HepG2 (cell line): Measurements from ENCODE around the gene GPT2. TPM values are rescaled to one million over a fixed set of nuclear protein-coding genes. Genes with fewer than 3 reads are reported as not detected.

Source experiments
- CENPT ChIP-seq: sonication (generic); formaldehyde crosslinking; IDR thresholded peaks from 2 replicates; pipeline ENCODE4 v1.8.0; 2022; ENCODE audit warnings: low read depth, mild to moderate bottlenecking, moderate library complexity, missing genetic modification reagents
- ESRRA ChIP-seq: sonication (generic); formaldehyde crosslinking; IDR thresholded peaks from 2 replicates; pipeline ENCODE4 v1.5.1; 2020; ENCODE audit warnings: mild to moderate bottlenecking, low read depth, missing genetic modification reagents
- GATAD1 ChIP-seq: IDR thresholded peaks from 2 replicates; pipeline ENCODE4 v1.6.1; 2016; ENCODE audit warnings: missing genetic modification reagents, missing compliant biosample characterization
- JARID2 ChIP-seq: sonication (generic); formaldehyde crosslinking; IDR thresholded peaks from 2 replicates; pipeline ENCODE4 v1.8.1; 2023; ENCODE audit warnings: missing genetic modification reagents, inconsistent platforms; ENCODE audit not compliant: insufficient replicate concordance
- MEF2D ChIP-seq: sonication (generic); formaldehyde crosslinking; IDR thresholded peaks from 2 replicates; pipeline ENCODE4 v1.5.1; 2020; ENCODE audit warnings: mild to moderate bottlenecking, missing genetic modification reagents
- MXI1 ChIP-seq: IDR thresholded peaks from 3 replicates; pipeline ENCODE4 v1.6.1; 2012; ENCODE audit warnings: low read depth, low read length, inconsistent platforms, borderline replicate concordance
- NR2C2 ChIP-seq: sonication (generic); formaldehyde crosslinking; IDR thresholded peaks from 2 replicates; pipeline ENCODE4 v1.4.0; 2020; ENCODE audit warnings: missing genetic modification reagents, mild to moderate bottlenecking, moderate library complexity, borderline replicate concordance
- NR2F1 ChIP-seq, 2 experiments: fragments of 450-650 bp in 1 of 2; formaldehyde crosslinking in 1 of 2; IDR thresholded peaks; 2 replicates each; pipeline versions ENCODE4 v1.5.0 to v1.6.1; 2016 to 2020; ENCODE audit warnings: mild to moderate bottlenecking in 1 of 2, missing compliant biosample characterization in 1 of 2, missing genetic modification reagents in 1 of 2, moderate library complexity in 1 of 2
- NR2F6 ChIP-seq, 2 experiments: IDR thresholded peaks; 2 replicates each; pipeline ENCODE4 v1.6.1; 2016; ENCODE audit warnings: antibody characterized with exemption in 1 of 2, mild to moderate bottlenecking in 1 of 2
- RARA ChIP-seq: IDR thresholded peaks from 2 replicates; pipeline ENCODE4 v1.6.1; 2016; ENCODE audit warnings: missing genetic modification reagents, missing compliant biosample characterization
- RFX3 ChIP-seq: IDR thresholded peaks from 2 replicates; pipeline ENCODE4 v1.6.1; 2016; ENCODE audit warnings: missing biosample characterization, missing genetic modification reagents
- RXRA ChIP-seq: sonication (generic); formaldehyde crosslinking; IDR thresholded peaks from 2 replicates; pipeline ENCODE4 v1.5.1; 2020; ENCODE audit warnings: missing genetic modification reagents
- SAP130 ChIP-seq: IDR thresholded peaks from 2 replicates; pipeline ENCODE4 v1.6.1; 2016; ENCODE audit warnings: low read depth
- SIN3A ChIP-seq: IDR thresholded peaks from 2 replicates; pipeline ENCODE4 v1.6.1; 2011; ENCODE audit warnings: low read depth, mild to moderate bottlenecking, control low read depth, low read length, borderline replicate concordance
- SKI ChIP-seq: fragments of 450-650 bp; IDR thresholded peaks from one replicate; pipeline ENCODE4 v1.6.1; 2018; ENCODE audit warnings: mild to moderate bottlenecking; ENCODE audit not compliant: partially characterized antibody
- polyA plus RNA-seq, 8 experiments: library from polyadenylated mRNA; depleted of rRNA in 3 of 8; stranded (reverse) in 7 of 8; unstranded in 1 of 8; fragments of >200 nt; fragmentation: Illumina TruSeq in 4 of 8; extraction: Trizol in 4 of 8; gene quantifications; 2 replicates each; pipeline versions ENCODE4 v1.2.1 to v1.2.3, GENCODE V29; 2011 to 2016; ENCODE audit warnings: low read depth in 4 of 8, missing spikeins in 1 of 8, mixed read lengths in 1 of 8; ENCODE audit not compliant: insufficient read depth in 1 of 8
- total RNA-seq, 5 experiments: library from RNA; depleted of rRNA; stranded (reverse); fragments of >200 nt; fragmentation: Illumina TruSeq; extraction: Trizol; gene quantifications; 2 replicates each; pipeline ENCODE4 v1.2.3, GENCODE V29; 2016; ENCODE audit warnings: low read depth in 1 of 5
- TF ChIP-seq, protein P1 (sequence below): sonication (generic); formaldehyde crosslinking; IDR thresholded peaks from 2 replicates; pipeline ENCODE4 v1.5.0; 2020; ENCODE audit warnings: mild to moderate bottlenecking, missing genetic modification reagents, borderline replicate concordance
- TF ChIP-seq, protein P2 (sequence below): IDR thresholded peaks from 2 replicates; pipeline ENCODE4 v1.4.0; 2020; ENCODE audit warnings: mild to moderate bottlenecking, missing genetic modification reagents
- TF ChIP-seq, protein P3 (sequence below): sonication (generic); IDR thresholded peaks from 2 replicates; pipeline ENCODE4 v1.6.1; 2016; ENCODE audit warnings: low read depth, borderline replicate concordance
- TF ChIP-seq, protein P4 (sequence below): sonication (generic); formaldehyde crosslinking; IDR thresholded peaks from 2 replicates; pipeline ENCODE4 v1.5.0; 2020; ENCODE audit warnings: missing genetic modification reagents

Gene GPT2
- total and polyA plus RNA-seq, 2 of the 13 experiments (the other 11 are each of a cell fraction or from before 2014, with no cell fraction given), result 138 to 267 TPM

DNA sequence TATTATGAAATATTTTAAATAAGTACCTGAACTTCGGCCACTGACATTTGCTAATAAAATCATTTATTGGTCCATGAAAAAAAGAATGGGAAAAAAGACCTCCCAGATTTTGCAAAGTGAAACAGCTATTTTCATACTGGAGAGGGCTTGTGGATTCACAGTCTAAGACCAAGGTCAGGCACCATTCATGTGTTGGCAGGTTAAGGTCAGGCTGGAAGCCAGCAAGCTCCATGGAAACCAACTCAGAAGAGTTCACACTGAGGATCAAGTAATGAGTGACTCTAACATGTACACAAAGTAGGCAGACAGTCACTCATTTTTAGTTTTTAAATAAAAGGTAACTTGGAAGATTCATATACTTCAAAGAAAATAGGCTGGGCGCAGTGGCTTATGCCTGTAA is 85.9 kb downstream of the GPT2 start (continued):
- TF ChIP-seq, protein P1, sequence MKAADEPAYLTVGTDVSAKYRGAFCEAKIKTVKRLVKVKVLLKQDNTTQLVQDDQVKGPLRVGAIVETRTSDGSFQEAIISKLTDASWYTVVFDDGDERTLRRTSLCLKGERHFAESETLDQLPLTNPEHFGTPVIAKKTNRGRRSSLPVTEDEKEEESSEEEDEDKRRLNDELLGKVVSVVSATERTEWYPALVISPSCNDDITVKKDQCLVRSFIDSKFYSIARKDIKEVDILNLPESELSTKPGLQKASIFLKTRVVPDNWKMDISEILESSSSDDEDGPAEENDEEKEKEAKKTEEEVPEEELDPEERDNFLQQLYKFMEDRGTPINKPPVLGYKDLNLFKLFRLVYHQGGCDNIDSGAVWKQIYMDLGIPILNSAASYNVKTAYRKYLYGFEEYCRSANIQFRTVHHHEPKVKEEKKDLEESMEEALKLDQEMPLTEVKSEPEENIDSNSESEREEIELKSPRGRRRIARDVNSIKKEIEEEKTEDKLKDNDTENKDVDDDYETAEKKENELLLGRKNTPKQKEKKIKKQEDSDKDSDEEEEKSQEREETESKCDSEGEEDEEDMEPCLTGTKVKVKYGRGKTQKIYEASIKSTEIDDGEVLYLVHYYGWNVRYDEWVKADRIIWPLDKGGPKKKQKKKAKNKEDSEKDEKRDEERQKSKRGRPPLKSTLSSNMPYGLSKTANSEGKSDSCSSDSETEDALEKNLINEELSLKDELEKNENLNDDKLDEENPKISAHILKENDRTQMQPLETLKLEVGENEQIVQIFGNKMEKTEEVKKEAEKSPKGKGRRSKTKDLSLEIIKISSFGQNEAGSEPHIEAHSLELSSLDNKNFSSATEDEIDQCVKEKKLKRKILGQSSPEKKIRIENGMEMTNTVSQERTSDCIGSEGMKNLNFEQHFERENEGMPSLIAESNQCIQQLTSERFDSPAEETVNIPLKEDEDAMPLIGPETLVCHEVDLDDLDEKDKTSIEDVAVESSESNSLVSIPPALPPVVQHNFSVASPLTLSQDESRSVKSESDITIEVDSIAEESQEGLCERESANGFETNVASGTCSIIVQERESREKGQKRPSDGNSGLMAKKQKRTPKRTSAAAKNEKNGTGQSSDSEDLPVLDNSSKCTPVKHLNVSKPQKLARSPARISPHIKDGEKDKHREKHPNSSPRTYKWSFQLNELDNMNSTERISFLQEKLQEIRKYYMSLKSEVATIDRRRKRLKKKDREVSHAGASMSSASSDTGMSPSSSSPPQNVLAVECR (CRISPR knock-in tag), result peak; percentile 45; the same call in 1 of the 2 replicates
- TF ChIP-seq JARID2 (CRISPR knock-in tag) (no peak), NR2F6 (IDR thresholded peaks at IDR 0.05) (peak; percentile 68), NR2F6 (CRISPR knock-in tag; IDR thresholded peaks at IDR 0.05) (peak; percentile 85), CENPT (CRISPR knock-in tag) (no peak), NR2F1 (CRISPR knock-in tag; IDR thresholded peaks at IDR 0.05) (peak in 1 of 2 experiments; percentile 70; a peak in 2 of 4 replicates), MEF2D (CRISPR knock-in tag) (no peak), RFX3 (peak; percentile 70; the same call in 1 of the 2 replicates), SAP130 (CRISPR knock-in tag) (peak; percentile 93), ESRRA (peak; percentile 85), SIN3A (0 out of 2 replicates have a peak, but pooled peaks have one; percentile 33), SKI (peak; percentile 58), GATAD1 (CRISPR knock-in tag) (peak; percentile 23; the same call in 1 of the 2 replicates), RXRA (CRISPR knock-in tag) (peak; percentile 17; the same call in 1 of the 2 replicates), RARA (CRISPR knock-in tag) (peak; percentile 92), NR2C2 (CRISPR knock-in tag) (peak; percentile 42; the same call in 1 of the 2 replicates), MXI1 (peak; percentile 57; the same call in 1 of the 3 replicates)
- TF ChIP-seq, protein P2, sequence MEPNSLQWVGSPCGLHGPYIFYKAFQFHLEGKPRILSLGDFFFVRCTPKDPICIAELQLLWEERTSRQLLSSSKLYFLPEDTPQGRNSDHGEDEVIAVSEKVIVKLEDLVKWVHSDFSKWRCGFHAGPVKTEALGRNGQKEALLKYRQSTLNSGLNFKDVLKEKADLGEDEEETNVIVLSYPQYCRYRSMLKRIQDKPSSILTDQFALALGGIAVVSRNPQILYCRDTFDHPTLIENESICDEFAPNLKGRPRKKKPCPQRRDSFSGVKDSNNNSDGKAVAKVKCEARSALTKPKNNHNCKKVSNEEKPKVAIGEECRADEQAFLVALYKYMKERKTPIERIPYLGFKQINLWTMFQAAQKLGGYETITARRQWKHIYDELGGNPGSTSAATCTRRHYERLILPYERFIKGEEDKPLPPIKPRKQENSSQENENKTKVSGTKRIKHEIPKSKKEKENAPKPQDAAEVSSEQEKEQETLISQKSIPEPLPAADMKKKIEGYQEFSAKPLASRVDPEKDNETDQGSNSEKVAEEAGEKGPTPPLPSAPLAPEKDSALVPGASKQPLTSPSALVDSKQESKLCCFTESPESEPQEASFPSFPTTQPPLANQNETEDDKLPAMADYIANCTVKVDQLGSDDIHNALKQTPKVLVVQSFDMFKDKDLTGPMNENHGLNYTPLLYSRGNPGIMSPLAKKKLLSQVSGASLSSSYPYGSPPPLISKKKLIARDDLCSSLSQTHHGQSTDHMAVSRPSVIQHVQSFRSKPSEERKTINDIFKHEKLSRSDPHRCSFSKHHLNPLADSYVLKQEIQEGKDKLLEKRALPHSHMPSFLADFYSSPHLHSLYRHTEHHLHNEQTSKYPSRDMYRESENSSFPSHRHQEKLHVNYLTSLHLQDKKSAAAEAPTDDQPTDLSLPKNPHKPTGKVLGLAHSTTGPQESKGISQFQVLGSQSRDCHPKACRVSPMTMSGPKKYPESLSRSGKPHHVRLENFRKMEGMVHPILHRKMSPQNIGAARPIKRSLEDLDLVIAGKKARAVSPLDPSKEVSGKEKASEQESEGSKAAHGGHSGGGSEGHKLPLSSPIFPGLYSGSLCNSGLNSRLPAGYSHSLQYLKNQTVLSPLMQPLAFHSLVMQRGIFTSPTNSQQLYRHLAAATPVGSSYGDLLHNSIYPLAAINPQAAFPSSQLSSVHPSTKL (CRISPR knock-in tag), result peak; percentile 25; the same call in 1 of the 2 replicates
- TF ChIP-seq, protein P3, sequence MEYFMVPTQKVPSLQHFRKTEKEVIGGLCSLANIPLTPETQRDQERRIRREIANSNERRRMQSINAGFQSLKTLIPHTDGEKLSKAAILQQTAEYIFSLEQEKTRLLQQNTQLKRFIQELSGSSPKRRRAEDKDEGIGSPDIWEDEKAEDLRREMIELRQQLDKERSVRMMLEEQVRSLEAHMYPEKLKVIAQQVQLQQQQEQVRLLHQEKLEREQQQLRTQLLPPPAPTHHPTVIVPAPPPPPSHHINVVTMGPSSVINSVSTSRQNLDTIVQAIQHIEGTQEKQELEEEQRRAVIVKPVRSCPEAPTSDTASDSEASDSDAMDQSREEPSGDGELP, result peak; percentile 25; the same call in 1 of the 2 replicates
- TF ChIP-seq, protein P4, sequence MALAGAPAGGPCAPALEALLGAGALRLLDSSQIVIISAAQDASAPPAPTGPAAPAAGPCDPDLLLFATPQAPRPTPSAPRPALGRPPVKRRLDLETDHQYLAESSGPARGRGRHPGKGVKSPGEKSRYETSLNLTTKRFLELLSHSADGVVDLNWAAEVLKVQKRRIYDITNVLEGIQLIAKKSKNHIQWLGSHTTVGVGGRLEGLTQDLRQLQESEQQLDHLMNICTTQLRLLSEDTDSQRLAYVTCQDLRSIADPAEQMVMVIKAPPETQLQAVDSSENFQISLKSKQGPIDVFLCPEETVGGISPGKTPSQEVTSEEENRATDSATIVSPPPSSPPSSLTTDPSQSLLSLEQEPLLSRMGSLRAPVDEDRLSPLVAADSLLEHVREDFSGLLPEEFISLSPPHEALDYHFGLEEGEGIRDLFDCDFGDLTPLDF (CRISPR knock-in tag), result no peak
